WTC11 (cell line): Measurements from ENCODE around the gene CSNK2B. TPM values are rescaled to one million over a fixed set of nuclear protein-coding genes. Genes with fewer than 3 reads are reported as not detected.

Experiments
- ATAC-seq: fragments of 200-7000 bp; cut with Tn5 transposase; 2 replicates; pipeline ENCODE4 v1.10.0; 2021; ENCODE audit warnings: mild to moderate bottlenecking, moderate library complexity
- CTCF ChIA-PET: fragments of 300-600 bp; sonication (Branson Sonifier 250); formaldehyde crosslinking; loops from one replicate; lab custom pipeline; 2021; ENCODE audit warnings: antibody characterized with exemption; lab: Charles Lee
- POLR2A ChIA-PET: fragments of 350-600 bp; sonication (Branson Sonifier 250); formaldehyde crosslinking; loops from one replicate; lab custom pipeline; 2021; ENCODE audit warnings: antibody characterized with exemption; lab: Charles Lee
- DNase-seq: peaks from one replicate; pipeline ENCODE4 v3.0.0; 2021; ENCODE audit warnings: low spot score
- H3K27ac Mint-ChIP-seq: 2 replicates; pipeline ENCODE4 v1.8.0; 2021; ENCODE audit warnings: mixed read lengths
- H3K27me3 Mint-ChIP-seq: 2 replicates; pipeline ENCODE4 v1.8.0; 2021; ENCODE audit warnings: low read depth, mild to moderate bottlenecking, moderate library complexity, mixed read lengths
- H3K36me3 Mint-ChIP-seq: 2 replicates; pipeline ENCODE4 v1.8.0; 2021; ENCODE audit warnings: mixed read lengths
- H3K4me1 Mint-ChIP-seq: 2 replicates; pipeline ENCODE4 v1.8.0; 2022; ENCODE audit warnings: mixed read lengths
- H3K4me3 Mint-ChIP-seq: 2 replicates; pipeline ENCODE4 v1.8.0; 2021; ENCODE audit warnings: mild to moderate bottlenecking, moderate library complexity, mixed read lengths
- H3K9me3 Mint-ChIP-seq: 2 replicates; pipeline ENCODE4 v1.8.0; 2021; ENCODE audit warnings: mixed read lengths
- ATF1 ChIP-seq: sonication (generic); formaldehyde crosslinking; IDR thresholded peaks from 2 replicates; pipeline ENCODE4 v1.8.1; 2023; ENCODE audit warnings: mild to moderate bottlenecking, moderate library complexity, missing genetic modification reagents
- CREB1 ChIP-seq: sonication (generic); formaldehyde crosslinking; IDR thresholded peaks from 2 replicates; pipeline ENCODE4 v1.8.0; 2023; ENCODE audit warnings: mild to moderate bottlenecking, missing genetic modification reagents
- KAT7 ChIP-seq: sonication (generic); formaldehyde crosslinking; IDR thresholded peaks from 2 replicates; pipeline ENCODE4 v1.8.1; 2023; ENCODE audit warnings: missing genetic modification reagents, mild to moderate bottlenecking, borderline replicate concordance
- MLX ChIP-seq: sonication (generic); formaldehyde crosslinking; IDR thresholded peaks from 2 replicates; pipeline ENCODE4 v1.8.1; 2023; ENCODE audit warnings: mild to moderate bottlenecking, missing genetic modification reagents, moderate library complexity
- MXD4 ChIP-seq: fragments of 250-450 bp; sonication (Bioruptor Pico); IDR thresholded peaks from 2 replicates; pipeline ENCODE4 v1.8.0; 2021; ENCODE audit warnings: mild to moderate bottlenecking, moderate library complexity, borderline replicate concordance
- MYBL2 ChIP-seq: sonication (generic); formaldehyde crosslinking; IDR thresholded peaks from 2 replicates; pipeline ENCODE4 v1.8.1; 2023; ENCODE audit warnings: mild to moderate bottlenecking, moderate library complexity, missing genetic modification reagents
- NFATC4 ChIP-seq: fragments of 250-450 bp; sonication (Bioruptor Pico); IDR thresholded peaks from 2 replicates; pipeline ENCODE4 v1.9.0; 2021; ENCODE audit warnings: mild to moderate bottlenecking
- PRDM15 ChIP-seq: sonication (generic); formaldehyde crosslinking; IDR thresholded peaks from 2 replicates; pipeline ENCODE4 v1.8.0; 2022; ENCODE audit warnings: missing genetic modification reagents
- SP1 ChIP-seq: sonication (generic); formaldehyde crosslinking; conservative IDR thresholded peaks from 2 replicates; pipeline ENCODE4 v1.8.1; 2022; ENCODE audit warnings: missing genetic modification reagents
- TEAD1 ChIP-seq: sonication (generic); formaldehyde crosslinking; IDR thresholded peaks from 2 replicates; pipeline ENCODE4 v1.8.0; 2022; ENCODE audit warnings: mild to moderate bottlenecking, missing genetic modification reagents
- ZNF263 ChIP-seq: sonication (generic); formaldehyde crosslinking; IDR thresholded peaks from 2 replicates; pipeline ENCODE4 v1.8.1; 2022; ENCODE audit warnings: low read depth, mild to moderate bottlenecking, moderate library complexity, missing genetic modification reagents
- ZNF416 ChIP-seq: fragments of 250-450 bp; sonication (Bioruptor Pico); IDR thresholded peaks from 2 replicates; pipeline ENCODE4 v1.9.0; 2021; ENCODE audit warnings: mild to moderate bottlenecking, inconsistent platforms
- ZNF423 ChIP-seq: fragments of 250-450 bp; sonication (Bioruptor Pico); IDR thresholded peaks from 2 replicates; pipeline ENCODE4 v2.1.2; 2022; ENCODE audit warnings: mild to moderate bottlenecking, moderate library complexity
- total RNA-seq: library from RNA; stranded (reverse); gene quantifications from 3 replicates; pipeline ENCODE4 v1.2.3, GENCODE V29; 2021
- TF ChIP-seq, protein P1 (sequence below): sonication (generic); formaldehyde crosslinking; IDR thresholded peaks from 2 replicates; pipeline ENCODE4 v1.8.1; 2023; ENCODE audit warnings: mild to moderate bottlenecking, missing genetic modification reagents
- TF ChIP-seq, protein P2 (sequence below): fragments of 250-450 bp; sonication (Bioruptor Pico); conservative IDR thresholded peaks from 2 replicates; pipeline ENCODE4 v1.9.0; 2021; ENCODE audit warnings: mild to moderate bottlenecking
- TF ChIP-seq, protein P3 (sequence below): fragments of 250-450 bp; sonication (Bioruptor Pico); IDR thresholded peaks from 2 replicates; pipeline ENCODE4 v1.9.0; 2021; ENCODE audit warnings: mild to moderate bottlenecking

CSNK2B gene
- total RNA-seq, 1 experiment from 2014 or later, result 183 TPM

- ATAC-seq, result no peak
- Mint-ChIP-seq H3K27me3 (no peaks in the 10 kb centered on the region; the same call in 1 of the 2 replicates), H3K9me3 (no peaks in the 10 kb centered on the region), H3K27ac (no peak overlapping the region), H3K4me1 (peaks cover 29% of the 10 kb centered on the region), H3K36me3 (no peaks in the 10 kb centered on the region), H3K4me3 (no peak overlapping the region)
- no peak for TF ChIP-seq MYBL2 (CRISPR knock-in tag)
- CTCF ChIA-PET, result interaction anchor here (0.8 to 1.4 kb wide), 4 partner anchors 9 to 131 kb away, joined by 3 read pairs; partner anchors contain the start of genes ABHD16A and HSPA1B
- POLR2A ChIA-PET, result no interaction called here
- no peak for DNase-seq
These were observed 46.4 kb downstream of the CSNK2B start for GRCh38 chr6:31712296-31712695.

- Mint-ChIP-seq H3K9me3 (no peaks in the 10 kb centered on the region), H3K4me1 (peaks cover 41% of the 10 kb centered on the region), H3K4me3 (no peak overlapping the region), H3K27ac (no peak overlapping the region)
- POLR2A ChIA-PET, result interaction anchor here (0.8 to 1.5 kb wide), 3 partner anchors 14 to 114 kb away, joined by 3 to 6 read pairs (median 4); partner anchors contain the start of gene HSPA1B
- TF ChIP-seq ZNF263, result no peak
- TF ChIP-seq, protein P1, sequence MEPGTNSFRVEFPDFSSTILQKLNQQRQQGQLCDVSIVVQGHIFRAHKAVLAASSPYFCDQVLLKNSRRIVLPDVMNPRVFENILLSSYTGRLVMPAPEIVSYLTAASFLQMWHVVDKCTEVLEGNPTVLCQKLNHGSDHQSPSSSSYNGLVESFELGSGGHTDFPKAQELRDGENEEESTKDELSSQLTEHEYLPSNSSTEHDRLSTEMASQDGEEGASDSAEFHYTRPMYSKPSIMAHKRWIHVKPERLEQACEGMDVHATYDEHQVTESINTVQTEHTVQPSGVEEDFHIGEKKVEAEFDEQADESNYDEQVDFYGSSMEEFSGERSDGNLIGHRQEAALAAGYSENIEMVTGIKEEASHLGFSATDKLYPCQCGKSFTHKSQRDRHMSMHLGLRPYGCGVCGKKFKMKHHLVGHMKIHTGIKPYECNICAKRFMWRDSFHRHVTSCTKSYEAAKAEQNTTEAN, result no peak
- TF ChIP-seq, all 79 proteins: peak for 0
- ATAC-seq, result no peak
- CTCF ChIA-PET, result interaction anchor here (0.6 to 2.3 kb wide), 10 partner anchors 11 to 482 kb away, joined by 3 to 24 read pairs (median 4); partner anchors contain the start of genes DDAH2 and VARS1
- no peaks in the 10 kb centered on the region; the same call in 1 of the 2 replicates for H3K27me3 Mint-ChIP-seq
- H3K36me3 Mint-ChIP-seq, result no peaks in the 10 kb centered on the region
- no peak for DNase-seq
These were observed 47.6 kb downstream of the CSNK2B start for GRCh38 chr6:31713465-31713864.

- Mint-ChIP-seq H3K36me3 (no peaks in the 10 kb centered on the region), H3K4me3 (no peak overlapping the region), H3K27ac (no peak overlapping the region), H3K9me3 (no peaks in the 10 kb centered on the region), H3K27me3 (no peaks in the 10 kb centered on the region; the same call in 1 of the 2 replicates), H3K4me1 (peaks cover 46% of the 10 kb centered on the region)
- ChIA-PET CTCF (interaction anchor here (0.5 to 2.3 kb wide), 13 partner anchors 10 to 482 kb away, joined by 3 to 24 read pairs (median 4); partner anchors contain the start of genes ABHD16A, DDAH2 and VARS1), POLR2A (interaction anchor here (0.8 to 1.5 kb wide), 3 partner anchors 13 to 113 kb away, joined by 3 to 6 read pairs (median 4); partner anchors contain the start of gene HSPA1B)
- DNase-seq, result no peak
- peak; percentile 39 for ATAC-seq
- no peak for TF ChIP-seq CREB1 (CRISPR knock-in tag)
- peak; percentile 66 for TF ChIP-seq ZNF423 (CRISPR knock-in tag)
- TF ChIP-seq PRDM15 (CRISPR knock-in tag), result no peak
- TF ChIP-seq MXD4 (CRISPR knock-in tag), result no peak
These were observed 48.3 kb downstream of the CSNK2B start for GRCh38 chr6:31713991-31714684.

DNA sequence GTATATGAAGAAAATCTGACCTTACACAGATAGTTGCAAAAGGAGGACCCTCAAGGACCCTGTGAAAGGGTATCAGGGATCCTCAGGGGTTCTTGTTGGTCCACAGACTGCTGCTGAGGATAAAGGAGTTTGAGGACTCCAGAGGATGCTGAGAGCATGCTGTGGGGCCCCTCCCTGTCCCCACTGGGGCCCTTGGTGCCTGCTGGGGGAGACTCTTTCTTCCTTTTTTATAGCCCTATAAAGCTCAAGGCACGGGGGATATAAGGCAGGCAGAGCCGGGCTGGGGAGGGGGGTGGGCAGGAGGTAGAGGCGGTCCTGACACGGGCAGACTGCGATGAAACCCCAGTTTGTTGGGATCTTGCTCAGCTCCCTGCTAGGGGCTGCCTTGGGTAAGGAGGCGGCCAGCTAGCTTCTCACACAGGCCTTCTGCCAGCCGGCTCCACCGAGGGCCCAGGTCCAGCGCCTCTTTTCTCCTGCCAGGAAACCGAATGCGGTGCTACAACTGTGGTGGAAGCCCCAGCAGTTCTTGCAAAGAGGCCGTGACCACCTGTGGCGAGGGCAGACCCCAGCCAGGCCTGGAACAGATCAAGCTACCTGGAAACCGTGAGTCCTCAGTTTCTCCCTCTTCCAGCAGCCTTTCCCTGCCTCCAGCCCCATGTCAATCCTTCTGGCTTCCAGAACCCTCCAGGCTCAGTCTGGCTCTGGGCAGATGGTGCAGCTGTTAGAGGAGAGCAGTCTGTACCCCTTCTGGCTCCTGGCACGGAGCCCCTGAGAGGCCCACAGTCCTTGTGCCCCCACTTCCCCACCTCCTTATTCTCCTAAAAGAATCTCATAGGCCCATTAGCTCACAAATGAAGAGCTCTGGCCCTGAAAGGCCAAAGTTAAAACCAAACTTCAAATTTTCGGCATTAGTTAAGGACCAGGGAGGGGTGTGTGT lies 49.4 kb downstream of the CSNK2B start, which contains the start of gene LY6G6D:
Gene LY6G6D, plus strand, starts transcription at position 327 of the 937 bp plus-strand sequence. Its CDS starts 8 bp downstream, at position 335.
- H3K4me3 Mint-ChIP-seq, result no peak within 1 kb of the TSS
- ATAC-seq (no peak), DNase-seq (no peak)
- H3K4me1 Mint-ChIP-seq, result peaks cover 45% of the 10 kb centered on the region
- POLR2A ChIA-PET, result interaction anchor here (1.2 kb wide), 1 partner anchor 112 kb away, joined by 6 read pairs; the partner anchor contains the start of gene HSPA1B
- CTCF ChIA-PET, result interaction anchor here (1.1 to 2.3 kb wide), 5 partner anchors 12 to 237 kb away, joined by 3 to 24 read pairs (median 6); partner anchors contain the start of genes ABHD16A and DDAH2
- no peaks in the 10 kb centered on the region for H3K36me3 Mint-ChIP-seq
- H3K27ac Mint-ChIP-seq, result no peak within 1 kb of the TSS
- H3K9me3 Mint-ChIP-seq, result no peaks in the 10 kb centered on the region
- H3K27me3 Mint-ChIP-seq, result no peaks in the 10 kb centered on the region; the same call in 1 of the 2 replicates
- TF ChIP-seq TEAD1, result no peak
- no peak for TF ChIP-seq ATF1 (CRISPR knock-in tag)
- TF ChIP-seq, protein P2, sequence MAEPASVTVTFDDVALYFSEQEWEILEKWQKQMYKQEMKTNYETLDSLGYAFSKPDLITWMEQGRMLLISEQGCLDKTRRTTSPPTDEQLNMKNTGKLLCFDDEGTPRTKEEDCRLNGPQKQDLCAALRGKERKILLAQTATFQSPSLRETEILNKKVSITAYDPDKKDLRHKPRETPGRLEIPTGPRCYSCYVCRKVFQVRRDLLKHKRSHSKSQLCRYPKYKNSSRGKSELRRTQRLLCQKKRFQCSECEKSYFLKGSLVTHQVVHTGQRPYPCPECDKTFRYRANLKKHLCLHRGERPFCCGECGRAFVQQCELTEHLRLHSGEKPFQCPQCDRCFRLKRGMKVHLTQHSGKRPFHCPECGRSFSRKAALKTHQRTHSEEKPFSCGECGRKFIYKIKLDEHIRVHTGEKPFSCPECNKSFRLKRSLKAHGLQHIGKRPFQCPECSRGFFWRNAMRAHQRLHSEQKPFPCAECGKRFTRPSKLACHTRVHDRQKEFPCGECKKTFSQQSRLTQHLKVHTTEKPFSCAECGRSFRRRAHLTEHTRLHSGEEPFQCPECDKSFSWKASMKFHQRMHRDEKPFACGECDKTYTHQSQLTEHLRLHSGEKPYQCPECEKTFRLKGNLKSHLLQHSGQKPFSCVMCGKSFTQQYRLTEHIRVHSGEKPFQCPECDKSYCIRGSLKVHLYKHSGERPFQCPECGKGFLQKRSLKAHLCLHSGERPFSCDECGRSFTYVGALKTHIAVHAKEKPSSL (CRISPR knock-in tag), result no peak
- TF ChIP-seq SP1 (CRISPR knock-in tag), result no peak
- TF ChIP-seq, protein P3, sequence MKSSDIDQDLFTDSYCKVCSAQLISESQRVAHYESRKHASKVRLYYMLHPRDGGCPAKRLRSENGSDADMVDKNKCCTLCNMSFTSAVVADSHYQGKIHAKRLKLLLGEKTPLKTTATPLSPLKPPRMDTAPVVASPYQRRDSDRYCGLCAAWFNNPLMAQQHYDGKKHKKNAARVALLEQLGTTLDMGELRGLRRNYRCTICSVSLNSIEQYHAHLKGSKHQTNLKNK (CRISPR knock-in tag), result no peak
- TF ChIP-seq KAT7, result no peak
- TF ChIP-seq MLX (CRISPR knock-in tag), result no peak
- TF ChIP-seq ZNF416 (CRISPR knock-in tag), result no peak
- no peak for TF ChIP-seq NFATC4
